ENCODE data around the gene IL20. TPM values are rescaled to one million over a fixed set of nuclear protein-coding genes. Genes with fewer than 3 reads are reported as not detected.
A peak's percentile ranks its signal among the peaks of the same experiment; 100 is the strongest.

Gene IL20
- total RNA-seq, 6 experiments from 2014 or later, result not detected

- peaks cover 39% of the 10 kb centered on the region for H3K4me1 Mint-ChIP-seq (ENCODE audit: low read depth)
- H3K4me3 Mint-ChIP-seq, result no peak overlapping the region
- DNase-seq, result no peak
- TF ChIP-seq, protein P1, sequence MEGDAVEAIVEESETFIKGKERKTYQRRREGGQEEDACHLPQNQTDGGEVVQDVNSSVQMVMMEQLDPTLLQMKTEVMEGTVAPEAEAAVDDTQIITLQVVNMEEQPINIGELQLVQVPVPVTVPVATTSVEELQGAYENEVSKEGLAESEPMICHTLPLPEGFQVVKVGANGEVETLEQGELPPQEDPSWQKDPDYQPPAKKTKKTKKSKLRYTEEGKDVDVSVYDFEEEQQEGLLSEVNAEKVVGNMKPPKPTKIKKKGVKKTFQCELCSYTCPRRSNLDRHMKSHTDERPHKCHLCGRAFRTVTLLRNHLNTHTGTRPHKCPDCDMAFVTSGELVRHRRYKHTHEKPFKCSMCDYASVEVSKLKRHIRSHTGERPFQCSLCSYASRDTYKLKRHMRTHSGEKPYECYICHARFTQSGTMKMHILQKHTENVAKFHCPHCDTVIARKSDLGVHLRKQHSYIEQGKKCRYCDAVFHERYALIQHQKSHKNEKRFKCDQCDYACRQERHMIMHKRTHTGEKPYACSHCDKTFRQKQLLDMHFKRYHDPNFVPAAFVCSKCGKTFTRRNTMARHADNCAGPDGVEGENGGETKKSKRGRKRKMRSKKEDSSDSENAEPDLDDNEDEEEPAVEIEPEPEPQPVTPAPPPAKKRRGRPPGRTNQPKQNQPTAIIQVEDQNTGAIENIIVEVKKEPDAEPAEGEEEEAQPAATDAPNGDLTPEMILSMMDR (IDR thresholded peaks at IDR 0.05), result no peak
- peaks cover 3% of the 10 kb centered on the region; the same call in 1 of the 2 replicates for H3K36me3 Mint-ChIP-seq (ENCODE audit: low read depth)
- H3K27ac Mint-ChIP-seq, result no peak overlapping the region
- H3K27me3 Mint-ChIP-seq (ENCODE audit: insufficient read depth), result peaks cover 10% of the 10 kb centered on the region
- H3K9me3 Mint-ChIP-seq, result peaks cover 2% of the 10 kb centered on the region; the same call in 1 of the 2 replicates
Observed at GRCh38 chr1:206867239-206867638, 1.8 kb downstream of the IL20 start.

DNA sequence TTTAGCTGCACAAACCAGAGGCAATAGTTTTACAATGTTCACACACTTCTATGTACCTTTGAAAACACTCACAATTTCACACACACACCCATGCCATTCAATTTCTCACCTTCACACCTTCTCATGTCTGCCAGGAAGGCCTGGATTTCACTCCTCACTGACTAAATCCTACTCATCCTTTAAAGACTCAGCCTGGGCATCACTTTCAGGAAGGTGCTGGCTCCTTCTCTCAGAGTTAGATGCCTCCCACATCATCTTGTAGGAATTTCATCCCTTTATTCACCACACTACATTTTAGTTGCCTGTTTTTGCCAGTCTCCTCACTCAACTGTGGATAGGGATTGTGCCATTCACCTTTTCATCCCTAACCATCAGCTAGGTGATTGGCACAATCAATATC lies 2.3 kb downstream of the IL20 start:
- no peak for DNase-seq
- Mint-ChIP-seq H3K9me3 (peaks cover 4% of the 10 kb centered on the region; the same call in 1 of the 2 replicates), H3K4me1 (ENCODE audit: low read depth) (peaks cover 39% of the 10 kb centered on the region), H3K36me3 (ENCODE audit: low read depth) (peaks cover 4% of the 10 kb centered on the region; the same call in 1 of the 2 replicates), H3K27me3 (ENCODE audit: insufficient read depth) (peaks cover 10% of the 10 kb centered on the region), H3K27ac (no peak overlapping the region), H3K4me3 (no peak overlapping the region)
- TF ChIP-seq, protein P1 (IDR thresholded peaks at IDR 0.05), result no peak

- Mint-ChIP-seq H3K4me1 (ENCODE audit: low read depth) (peaks cover 40% of the 10 kb centered on the region), H3K27ac (no peak overlapping the region), H3K4me3 (no peak overlapping the region), H3K36me3 (ENCODE audit: low read depth) (peaks cover 4% of the 10 kb centered on the region; the same call in 1 of the 2 replicates), H3K27me3 (ENCODE audit: insufficient read depth) (peaks cover 5% of the 10 kb centered on the region), H3K9me3 (peaks cover 4% of the 10 kb centered on the region; the same call in 1 of the 2 replicates)
- no peak for DNase-seq
- TF ChIP-seq, protein P1 (IDR thresholded peaks at IDR 0.05), result no peak
Observed at GRCh38 chr1:206868264-206868663, 2.8 kb downstream of the IL20 start.

GRCh38 chr1:206872139-206872538 lies 6.7 kb downstream of the IL20 start:
- TF ChIP-seq, protein P1 (IDR thresholded peaks at IDR 0.05), result no peak
- Mint-ChIP-seq H3K4me1 (ENCODE audit: low read depth) (peaks cover 27% of the 10 kb centered on the region), H3K27me3 (ENCODE audit: insufficient read depth) (peaks cover 1% of the 10 kb centered on the region; the same call in 1 of the 2 replicates), H3K9me3 (peaks cover 10% of the 10 kb centered on the region), H3K4me3 (no peak overlapping the region), H3K27ac (no peak overlapping the region), H3K36me3 (ENCODE audit: low read depth) (peaks cover 4% of the 10 kb centered on the region; the same call in 1 of the 2 replicates)
- DNase-seq, result no peak

DNA sequence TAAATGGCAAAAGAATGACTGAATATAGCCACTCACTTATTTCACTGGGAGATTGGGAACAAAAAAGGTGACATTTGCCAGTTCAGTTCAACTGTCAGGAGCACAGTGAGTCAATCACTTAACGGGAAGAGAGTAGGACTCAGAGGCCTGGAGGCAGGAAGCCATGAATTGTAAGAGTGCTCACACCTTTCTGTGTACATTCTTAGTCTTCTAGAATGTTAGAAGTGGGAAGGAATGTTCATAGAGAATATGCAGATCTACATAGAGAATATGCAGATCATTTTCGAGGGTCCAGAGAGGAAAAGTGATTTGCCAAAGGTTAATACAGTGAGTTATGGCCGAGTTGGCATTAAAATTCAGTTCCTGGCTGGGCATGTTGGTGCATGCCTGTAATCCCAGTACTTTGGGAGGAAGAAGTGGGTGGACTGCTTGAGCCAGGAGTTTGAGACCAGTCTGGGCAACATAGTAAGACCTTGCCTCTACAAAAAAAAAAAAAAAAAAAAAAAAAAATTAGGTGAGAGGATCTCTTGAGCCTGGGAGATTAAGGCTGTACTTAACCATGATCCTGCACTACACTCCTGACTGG lies 8.3 kb downstream of the IL20 start:
- no peak for DNase-seq
- peaks cover 1% of the 10 kb centered on the region; the same call in 1 of the 2 replicates for H3K27me3 Mint-ChIP-seq (ENCODE audit: insufficient read depth)
- TF ChIP-seq, protein P1 (IDR thresholded peaks at IDR 0.05), result no peak
- peaks cover 26% of the 10 kb centered on the region for H3K9me3 Mint-ChIP-seq
- peaks cover 12% of the 10 kb centered on the region for H3K36me3 Mint-ChIP-seq (ENCODE audit: low read depth)
- H3K27ac Mint-ChIP-seq, result peak overlapping the region; percentile 32; the same call in 1 of the 2 replicates
- peaks cover 17% of the 10 kb centered on the region for H3K4me1 Mint-ChIP-seq (ENCODE audit: low read depth)
- no peak overlapping the region for H3K4me3 Mint-ChIP-seq
